GM21367 (cell line): ENCODE results near the gene BPIFB3.

Source experiments
- ATAC-seq: cut with Tn5 transposase; IDR thresholded peaks from one replicate; pipeline ENCODE4 v1.9.1; 2021; ENCODE audit not compliant: unreplicated experiment

BPIFB3 gene

GRCh38 chr20:33053291-33054106 lies at the start of gene BPIFB3:
Gene BPIFB3, plus strand, starts transcription at chr20:33053903. Its CDS starts 1,533 bp downstream, at chr20:33055436.
- no peak for ATAC-seq

- no peak for ATAC-seq
Observed at GRCh38 chr20:33004141-33004751, 49.5 kb upstream of the BPIFB3 start, which contains the start of gene SUN5. Gene SUN5, minus strand, starts transcription at chr20:33004433. Its CDS starts 93 bp downstream, at chr20:33004340.

- no peak for ATAC-seq
Observed at GRCh38 chr20:33005132-33005566, 48.6 kb upstream of the BPIFB3 start.

GRCh38 chr20:33005908-33006775 lies 47.6 kb upstream of the BPIFB3 start:
- ATAC-seq: no peak

- ATAC-seq: no peak
Observed at GRCh38 chr20:33006776-33007375, 46.8 kb upstream of the BPIFB3 start.

- no peak for ATAC-seq
Observed at GRCh38 chr20:33007376-33008335, 46.0 kb upstream of the BPIFB3 start, which contains the start of gene BPIFB2. Gene BPIFB2, plus strand, starts transcription at chr20:33007704. Its CDS starts 871 bp downstream, at chr20:33008575.

GRCh38 chr20:33008336-33009213 lies 45.1 kb upstream of the BPIFB3 start:
- no peak for ATAC-seq

GRCh38 chr20:33009214-33010132 lies 44.2 kb upstream of the BPIFB3 start:
- no peak for ATAC-seq

- ATAC-seq: no peak
Observed at GRCh38 chr20:33010133-33010504, 43.6 kb upstream of the BPIFB3 start.

- no peak for ATAC-seq
Observed at GRCh38 chr20:33010674-33011449, 42.8 kb upstream of the BPIFB3 start.

- ATAC-seq: no peak
Observed at GRCh38 chr20:33012327-33013189, 41.1 kb upstream of the BPIFB3 start.

GRCh38 chr20:33013701-33014326 lies 39.9 kb upstream of the BPIFB3 start:
- ATAC-seq: no peak

GRCh38 chr20:33014336-33015113 lies 39.2 kb upstream of the BPIFB3 start:
- ATAC-seq: no peak

- no peak for ATAC-seq
Observed at GRCh38 chr20:33015114-33015484, 38.6 kb upstream of the BPIFB3 start.
